Psoas muscle (tissue), 8 donors: ENCODE data around the gene EDARADD. TPM values are rescaled to one million over a fixed set of nuclear protein-coding genes. Genes with fewer than 3 reads are reported as not detected.

Experiments
- ATAC-seq, 4 donors: fragments of 200-7000 bp; cut with Tn5 transposase; one replicate each; pipeline ENCODE4 v1.9.1; 2020; ENCODE audit warnings: moderate library complexity in 3 of 4, mild to moderate bottlenecking in 2 of 4
- DNase-seq, 2 donors: peaks; one replicate each; pipeline ENCODE4 v3.0.0-alpha.2; 2020
- H3K27ac ChIP-seq: fragments of 200-600 bp; one replicate; pipeline ENCODE4 v1.8.0; 2022
- H3K27me3 ChIP-seq, 3 donors: fragments of 200-600 bp in 1 of 3; one replicate each; pipeline versions ENCODE4 v1.6.1 to v1.8.0; 2013 to 2022; ENCODE audit warnings: low read length in 2 of 3, mild to moderate bottlenecking in 2 of 3, moderate library complexity in 1 of 3; ENCODE audit not compliant: insufficient read depth in 3 of 3
- H3K36me3 ChIP-seq, 2 donors: fragments of 200-600 bp in 1 of 2; one replicate each; pipeline versions ENCODE4 v1.6.1 to v1.8.0; 2013 to 2022; ENCODE audit warnings: low read depth in 1 of 2, mild to moderate bottlenecking in 1 of 2, moderate library complexity in 1 of 2; ENCODE audit not compliant: insufficient read depth in 1 of 2
- H3K4me1 ChIP-seq: fragments of 200-600 bp; one replicate; pipeline ENCODE4 v1.8.0; 2022
- H3K4me3 ChIP-seq: fragments of 200-600 bp; one replicate; pipeline ENCODE4 v1.8.0; 2022; ENCODE audit warnings: mild to moderate bottlenecking
- H3K9me3 ChIP-seq: fragments of 200-600 bp; one replicate; pipeline ENCODE4 v1.8.0; 2022
- CTCF ChIP-seq: fragments of 200-600 bp; IDR thresholded peaks from one replicate; pipeline ENCODE4 v1.8.0; 2022; ENCODE audit warnings: antibody characterized with exemption
- WGBS, 3 donors: extraction: QIAGEN DNeasy Blood & Tissue Kit; methylation state at CpG; one replicate each; pipeline versions ENCODE4 v1.1.6 to v1.1.7; 2013; 5-methylcytosine and 5-hydroxymethylcytosine counted together
- intact Hi-C, 2 donors: fragments of 100-400 bp; cut with DNase I; formaldehyde crosslinking; loops; one replicate each; pipeline versions ENCODE4 v1.11.0 to v1.14.2; 2022
- polyA plus RNA-seq, 3 donors: library from polyadenylated mRNA; stranded (reverse); fragments of 200-250 nt; gene quantifications; one replicate each; pipeline ENCODE4 v1.2.3, GENCODE V29; 2013
- total RNA-seq, 4 donors: library from RNA; stranded (reverse); fragmentation: NEBNext Ultra II Directional in 2 of 4; extraction: Animal tissue kit (Norgen Biotek cat#: 25700) in 2 of 4; gene quantifications; one replicate each; pipeline versions ENCODE4 v1.2.1 to v1.2.4, GENCODE V29; 2021 to 2023
- donor health status: healthy with polysubstance abuse.
- donor health status: DM: no; HTN: no; CAD: no; lungs with moderate emphysema.
- donor health status: Bipolar disorder and iron deficiency.
- donor health status: healthy.
- donor health status: DM: yes; HTN: yes; CAD: no.
- donor health status: DM: no; HTN: no; CAD: no.
- donor health status: DM: no; HTN: no; CAD: no.
- donor health status: DM: yes; HTN: yes; CAD: no.

The EDARADD gene
- total and polyA plus RNA-seq, 7 donors, result 0.05 to 0.25 TPM; not detected in 5

- DNase-seq (no peak), ATAC-seq (no peak)
- H3K27ac ChIP-seq, result no peak overlapping the region
- H3K4me3 ChIP-seq, result no peak overlapping the region
- H3K27me3 ChIP-seq, result no peaks in the 10 kb centered on the region
- intact Hi-C loops, result no loop called here
- no peaks in the 10 kb centered on the region for H3K36me3 ChIP-seq
- no peak for TF ChIP-seq CTCF
- H3K4me1 ChIP-seq, result no peaks in the 10 kb centered on the region
- 64 to 77% (median 70%) methylated on average over 1 of the region's 1 CpG for WGBS, 3 donors
- H3K9me3 ChIP-seq, result peaks cover 3% of the 10 kb centered on the region
Measured at GRCh38 chr1:236371083-236371482, 23.0 kb upstream of the EDARADD start.

GRCh38 chr1:236377832-236378535 is 16.1 kb upstream of the EDARADD start:
- Histone ChIP-seq H3K36me3 (no peaks in the 10 kb centered on the region), H3K4me1 (no peaks in the 10 kb centered on the region), H3K27me3 (no peaks in the 10 kb centered on the region), H3K27ac (no peak overlapping the region), H3K4me3 (no peak overlapping the region), H3K9me3 (peaks cover 3% of the 10 kb centered on the region)
- DNase-seq (no peak), ATAC-seq (no peak)
- 87 to 93% (median 89%) methylated on average over 2 of the region's 2 CpGs for WGBS, 3 donors
- intact Hi-C loops, result no loop called here
- TF ChIP-seq CTCF, result no peak

- no peak overlapping the region for H3K4me3 ChIP-seq
- intact Hi-C loops, result no loop called here
- H3K27me3 ChIP-seq, result no peaks in the 10 kb centered on the region
- no peak for DNase-seq
- TF ChIP-seq CTCF, result no peak
- H3K4me1 ChIP-seq, result no peaks in the 10 kb centered on the region
- H3K36me3 ChIP-seq, result no peaks in the 10 kb centered on the region
- no peak overlapping the region for H3K27ac ChIP-seq
- no peak for ATAC-seq
- H3K9me3 ChIP-seq, result no peaks in the 10 kb centered on the region
Measured at GRCh38 chr1:236381565-236382158, 12.4 kb upstream of the EDARADD start.

GRCh38 chr1:236388332-236388731 is 5.8 kb upstream of the EDARADD start:
- no peaks in the 10 kb centered on the region for H3K9me3 ChIP-seq
- ATAC-seq (no peak), DNase-seq (no peak)
- H3K36me3 ChIP-seq, result no peaks in the 10 kb centered on the region
- TF ChIP-seq CTCF, result no peak
- no peaks in the 10 kb centered on the region for H3K4me1 ChIP-seq
- intact Hi-C loops, result no loop called here
- no peak overlapping the region for H3K4me3 ChIP-seq
- peaks cover 0 to 4% (median under 1%) of the 10 kb centered on the region in 3 donors for H3K27me3 ChIP-seq
- WGBS, 3 donors, result 89 to 97% (median 96%) methylated on average over 2 of the region's 2 CpGs
- H3K27ac ChIP-seq, result no peak overlapping the region
